Measurements from ENCODE around the gene CDK12.

GRCh38 chr17:39540611-39541010 is 79.3 kb downstream of the CDK12 start:
- TF ChIP-seq CTCF (conservative IDR thresholded peaks at IDR 0.05; ENCODE audit: low read length) (no peak), EZH2phosphoT487 (IDR thresholded peaks at IDR 0.05; ENCODE audit: borderline replicate concordance) (no peak)
